ENCODE data around the gene SERPINA9.

DNA sequence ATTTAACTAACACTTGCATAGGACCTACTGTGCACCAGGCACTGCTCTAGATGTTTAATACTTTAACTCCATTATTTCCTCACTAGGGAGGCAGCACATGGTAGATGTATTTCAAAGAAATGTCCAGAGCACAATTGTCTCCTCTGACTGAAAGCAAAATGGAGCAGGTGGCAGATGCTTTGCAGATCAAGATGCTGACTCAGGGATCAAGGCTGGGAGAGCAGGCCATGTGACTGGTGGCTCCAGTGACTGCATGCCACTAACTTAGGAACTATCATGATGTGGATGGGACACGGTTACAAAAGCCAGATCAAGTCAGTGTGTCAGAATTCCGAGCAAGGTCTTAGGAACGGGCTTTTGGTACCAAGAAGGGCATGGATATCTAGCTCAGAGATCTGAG, 51.6 kb downstream of the SERPINA9 start:
- TF ChIP-seq EZH2phosphoT487 (IDR thresholded peaks at IDR 0.05; ENCODE audit: insufficient read depth, low read depth) (no peak), EZH2 (IDR thresholded peaks at IDR 0.05; ENCODE audit: insufficient read depth, poor library complexity, severe bottlenecking) (no peak)

Data from GM23248 (cell line).